Heart right ventricle (tissue), 16 donors: ENCODE measurements around the gene STRN. TPM values are rescaled to one million over a fixed set of nuclear protein-coding genes. Genes with fewer than 3 reads are reported as not detected.
"Not testable (repeated sequence)": the region's sequence is repeated elsewhere in the genome, so short reads cannot be mapped to it uniquely, and the experiment has no call there.

Experiments
- ATAC-seq, 8 donors: fragments of 200-7000 bp; cut with Tn5 transposase; one replicate each; pipeline ENCODE4 v1.9.1; 2020; ENCODE audit warnings: mild to moderate bottlenecking in 8 of 8, moderate library complexity in 8 of 8, moderate number of reproducible peaks in 1 of 8
- DNase-seq, 2 donors: peaks; one replicate each; pipeline ENCODE4 v3.0.0-alpha.2; 2020
- H3K27ac ChIP-seq, 10 donors: fragments of 200-600 bp; sonication (generic) in 2 of 10; one replicate each; pipeline versions ENCODE4 v1.5.0 to v1.8.0; 2020 to 2022; ENCODE audit warnings: mild to moderate bottlenecking in 3 of 10
- H3K27me3 ChIP-seq, 7 donors: fragments of 200-600 bp; one replicate each; pipeline ENCODE4 v1.8.0; 2021 to 2022; ENCODE audit warnings: mild to moderate bottlenecking in 2 of 7
- H3K36me3 ChIP-seq, 9 donors: fragments of 200-600 bp; sonication (generic) in 1 of 9; one replicate each; pipeline versions ENCODE4 v1.5.0 to v1.8.0; 2020 to 2022; ENCODE audit warnings: mild to moderate bottlenecking in 2 of 9
- H3K4me1 ChIP-seq, 9 donors: fragments of 200-600 bp; sonication (generic) in 1 of 9; one replicate each; pipeline versions ENCODE4 v1.5.0 to v1.8.0; 2020 to 2022; ENCODE audit warnings: mild to moderate bottlenecking in 4 of 9
- H3K4me3 ChIP-seq, 10 donors: fragments of 200-600 bp; sonication (generic) in 2 of 10; one replicate each; pipeline versions ENCODE4 v1.5.0 to v1.8.0; 2020 to 2022; ENCODE audit warnings: mild to moderate bottlenecking in 7 of 10, moderate library complexity in 2 of 10
- H3K9me3 ChIP-seq, 11 donors: fragments of 200-600 bp in 10 of 11; sonication (generic) in 2 of 11; one replicate each; pipeline versions ENCODE4 v1.5.0 to v1.8.0; 2013 to 2022; ENCODE audit warnings: mild to moderate bottlenecking in 2 of 11, control low read depth in 1 of 11, moderate library complexity in 1 of 11
- CTCF ChIP-seq, 9 donors: fragments of 200-600 bp; sonication (generic) in 2 of 9; IDR thresholded peaks; one replicate each; pipeline versions ENCODE4 v1.5.0 to v1.8.0; 2021 to 2022; ENCODE audit warnings: antibody characterized with exemption in 9 of 9, mild to moderate bottlenecking in 5 of 9, moderate library complexity in 1 of 9
- WGBS, 2 donors: extraction: QIAGEN DNeasy Blood & Tissue Kit; methylation state at CpG; one replicate each; pipeline ENCODE4 v1.1.7; 2013; ENCODE audit warnings: inconsistent platforms in 1 of 2; 5-methylcytosine and 5-hydroxymethylcytosine counted together
- intact Hi-C, 10 donors: fragments of 100-400 bp; cut with DNase I; formaldehyde crosslinking; loops; one replicate each; pipeline versions ENCODE4 v1.11.1 to v1.14.2; 2022
- polyA plus RNA-seq, 2 donors: library from polyadenylated mRNA; stranded (reverse); fragments of 200-250 nt; gene quantifications; one replicate each; pipeline ENCODE4 v1.2.3, GENCODE V29; 2013
- total RNA-seq, 10 donors: library from RNA; stranded (reverse); fragmentation: NEBNext Ultra II Directional in 3 of 10; extraction: Animal tissue kit (Norgen Biotek cat#: 25700) in 3 of 10; gene quantifications; one replicate each; pipeline versions ENCODE4 v1.2.1 to v1.2.4, GENCODE V29; 2021 to 2023
- donor health status: Arrhythmogenic right ventricular cardiomyopathy.
- donor health status: ischemic (EF 13 %, LVEDD 7.1; RV severe dilation, severe dysfunction).
- donor health status: healthy with polysubstance abuse.
- donor health status: DM: no; HTN: yes; CAD: no.
- donor health status: DM: no; HTN: no; CAD: no.
- donor health status: ischemic (EF 25% LVEDD 6.9; RV normal size, moderate dysfunction).
- donor health status: ischemic (EF 25% LVEDD 5.7; RV mildly dilated, moderate dysfunction).
- donor health status: healthy.
- donor health status: DM: yes; HTN: yes; CAD: no.
- donor health status: Ischemic cardiomyopathy.
- donor health status: ischemic (EF 35%, LVEDD 5.7; RV mildly dilated, moderate dysfunction).
- donor health status: nonischemic (EF 11% LVEDD 7.7; RV severe dilation, severe dysfunction).
- donor health status: DM: yes; HTN: yes; CAD: no.
- donor health status: PGD.
- donor health status: ischemic (EF 29% LVEDD 5.4; RV normal size, mild dysfunction).
- donor health status: nonischemic (EF 23%, LVEDD 6.1; RV moderate dilation, normal function).

STRN gene
- total and polyA plus RNA-seq, 12 donors, result 8.6 to 102 (median 61.8) TPM

- intact Hi-C loops, result no loop called here
- Histone ChIP-seq H3K4me3 (no peak overlapping the region), H3K27ac (no peak overlapping the region), H3K9me3 (peaks cover 0 to 12% (median 0%) of the 10 kb centered on the region in 11 donors), H3K36me3 (no peaks in the 10 kb centered on the region), H3K4me1 (no peaks in the 10 kb centered on the region), H3K27me3 (no peaks in the 10 kb centered on the region)
- no peak for TF ChIP-seq CTCF (IDR thresholded peaks at IDR 0.05)
- WGBS, 2 donors, result 93 to 95% methylated on average over 2 of the region's 2 CpGs
- ATAC-seq (no peak), DNase-seq (no peak)
These were observed 132.1 kb downstream of the STRN start for GRCh38 chr2:36834203-36834602.

- no peak overlapping the region for H3K27ac ChIP-seq
- no peak for ATAC-seq
- intact Hi-C loops, result no loop called here
- TF ChIP-seq CTCF (IDR thresholded peaks at IDR 0.05), result no peak
- no peak overlapping the region for H3K4me3 ChIP-seq
- no peaks in the 10 kb centered on the region for H3K36me3 ChIP-seq
- 18 to 36% methylated on average over 1 of the region's 1 CpG for WGBS, 2 donors
- no peaks in the 10 kb centered on the region for H3K27me3 ChIP-seq
- peaks cover 0 to 7% (median 0%) of the 10 kb centered on the region in 11 donors for H3K9me3 ChIP-seq
- DNase-seq, result no peak
- H3K4me1 ChIP-seq, result no peaks in the 10 kb centered on the region
These were observed 135.2 kb downstream of the STRN start for GRCh38 chr2:36831185-36831584.

- intact Hi-C loops, H3K36me3 ChIP-seq, DNase-seq, H3K4me3 ChIP-seq, H3K9me3 ChIP-seq, H3K27me3 ChIP-seq, H3K27ac ChIP-seq, H3K4me1 ChIP-seq, ATAC-seq: not testable (repeated sequence)
- 72 to 77% methylated on average over 2 of the region's 2 CpGs for WGBS, 2 donors
These were observed 141.7 kb downstream of the STRN start for GRCh38 chr2:36824683-36825082.

GRCh38 chr2:36824273-36824672 lies 142.1 kb downstream of the STRN start:
- H3K9me3 ChIP-seq, result no peaks in the 10 kb centered on the region
- WGBS, 2 donors, result 78 to 80% methylated on average over 7 of the region's 7 CpGs
- DNase-seq (no peak), ATAC-seq (no peak)
- no peak for TF ChIP-seq CTCF (IDR thresholded peaks at IDR 0.05)
- no peak overlapping the region for H3K27ac ChIP-seq
- no peaks in the 10 kb centered on the region for H3K4me1 ChIP-seq
- no peaks in the 10 kb centered on the region for H3K36me3 ChIP-seq
- peaks cover 0 to 3% (median 0%) of the 10 kb centered on the region in 7 donors for H3K27me3 ChIP-seq
- intact Hi-C loops, result no loop called here
- no peak overlapping the region for H3K4me3 ChIP-seq

GRCh38 chr2:36823862-36824261 lies 142.5 kb downstream of the STRN start:
- H3K36me3 ChIP-seq, result no peaks in the 10 kb centered on the region
- TF ChIP-seq CTCF (IDR thresholded peaks at IDR 0.05), result no peak
- no peaks in the 10 kb centered on the region for H3K9me3 ChIP-seq
- ATAC-seq (no peak), DNase-seq (no peak)
- H3K27me3 ChIP-seq, result peaks cover 0 to 3% (median 0%) of the 10 kb centered on the region in 7 donors
- no peak overlapping the region for H3K4me3 ChIP-seq
- intact Hi-C loops, result no loop called here
- no peak overlapping the region for H3K27ac ChIP-seq
- WGBS, 2 donors, result 90 to 92% methylated on average over 10 of the region's 10 CpGs
- H3K4me1 ChIP-seq, result no peaks in the 10 kb centered on the region
